IMR-90 (cell line): ENCODE measurements around the gene GIMAP1. TPM values are rescaled to one million over a fixed set of nuclear protein-coding genes. Genes with fewer than 3 reads are reported as not detected.

Experiments
- ATAC-seq: fragments of 200-7000 bp; cut with Tn5 transposase; 2 replicates; pipeline ENCODE4 v1.9.1; 2020; ENCODE audit warnings: low read depth, mild to moderate bottlenecking, moderate library complexity
- BruUV-seq: library from RNA; stranded (reverse); fragments of 400-500 nt; replicated peaks from 2 replicates; lab custom pipeline; 2021; lab: Mats Ljungman, UMichigan
- CTCF ChIA-PET: fragments of 300-600 bp; formaldehyde crosslinking; extraction: SDS; loops from one replicate; lab custom pipeline; 2021; ENCODE audit warnings: antibody characterized with exemption; lab: Yijun Ruan, JAX
- POLR2A ChIA-PET: fragments of 300-600 bp; sonication (Branson Sonifier 250); formaldehyde crosslinking; loops from one replicate; lab custom pipeline; 2022; ENCODE audit warnings: antibody characterized with exemption; ENCODE audit not compliant: unreplicated experiment; lab: Charles Lee
- DNase-seq: peaks from one replicate; pipeline ENCODE4 v3.0.0; 2013
- H2AFZ ChIP-seq: replicated peaks from 2 replicates; pipeline ENCODE3; 2013; ENCODE audit warnings: low read length, mild to moderate bottlenecking; ENCODE audit not compliant: poor library complexity
- H2AK5ac ChIP-seq: 2 replicates; pipeline ENCODE4 v1.6.1; 2013; ENCODE audit warnings: low read depth, low read length, inconsistent platforms
- H2AK9ac ChIP-seq: replicated peaks from 2 replicates; pipeline ENCODE3; 2013; ENCODE audit warnings: mild to moderate bottlenecking, low read depth, low read length, moderate library complexity; ENCODE audit not compliant: poor library complexity
- H2BK120ac ChIP-seq: 2 replicates; pipeline ENCODE4 v1.6.1; 2013; ENCODE audit warnings: low read depth, low read length, inconsistent platforms
- H2BK15ac ChIP-seq: 3 replicates; pipeline ENCODE4 v1.6.1; 2013; ENCODE audit warnings: low read depth, low read length, inconsistent platforms
- H2BK20ac ChIP-seq: 2 replicates; pipeline ENCODE4 v1.6.1; 2013; ENCODE audit warnings: low read depth, mild to moderate bottlenecking, inconsistent platforms, low read length, moderate library complexity
- H2BK5ac ChIP-seq: 2 replicates; pipeline ENCODE4 v1.6.1; 2013; ENCODE audit warnings: mild to moderate bottlenecking, low read depth, low read length, inconsistent platforms; ENCODE audit not compliant: poor library complexity, severe bottlenecking
- H3K14ac ChIP-seq: replicated peaks from 2 replicates; pipeline ENCODE4 v1.6.1; 2013; ENCODE audit warnings: low read depth, low read length, inconsistent platforms
- H3K18ac ChIP-seq: 2 replicates; pipeline ENCODE4 v1.6.1; 2013; ENCODE audit warnings: low read depth, low read length, control low read depth
- H3K23ac ChIP-seq: 2 replicates; pipeline ENCODE4 v1.6.1; 2013; ENCODE audit warnings: low read depth, low read length, inconsistent platforms
- H3K27ac ChIP-seq: 2 replicates; pipeline ENCODE4 v1.5.1; 2013; ENCODE audit warnings: mild to moderate bottlenecking, control low read depth, low read length; ENCODE audit not compliant: insufficient read depth
- H3K27me3 ChIP-seq: 2 replicates; pipeline ENCODE4 v1.6.1; 2013; ENCODE audit warnings: low read length; ENCODE audit not compliant: control insufficient read depth, insufficient read depth
- H3K36me3 ChIP-seq: 2 replicates; pipeline ENCODE4 v1.6.1; 2013; ENCODE audit warnings: low read length, mixed read lengths; ENCODE audit not compliant: control insufficient read depth, insufficient read depth
- H3K4ac ChIP-seq: 2 replicates; pipeline ENCODE4 v1.6.1; 2013; ENCODE audit warnings: low read depth, low read length, inconsistent platforms
- H3K4me1 ChIP-seq: 2 replicates; pipeline ENCODE4 v1.6.1; 2013; ENCODE audit warnings: low read length, mixed read lengths; ENCODE audit not compliant: control insufficient read depth, insufficient read depth
- H3K4me2 ChIP-seq: 2 replicates; pipeline ENCODE4 v1.6.1; 2013; ENCODE audit warnings: low read depth, mild to moderate bottlenecking, control low read depth, low read length, moderate library complexity
- H3K4me3 ChIP-seq: 2 replicates; pipeline ENCODE4 v1.5.1; 2013; ENCODE audit warnings: low read depth, mild to moderate bottlenecking, control low read depth, low read length, moderate library complexity; ENCODE audit not compliant: insufficient read depth
- H3K56ac ChIP-seq: 2 replicates; pipeline ENCODE4 v1.6.1; 2013; ENCODE audit warnings: low read length, inconsistent platforms; ENCODE audit not compliant: insufficient read depth; ENCODE audit errors: extremely low read depth
- H3K79me1 ChIP-seq, 2 experiments: 2 replicates each; pipeline ENCODE4 v1.6.1; 2013; ENCODE audit warnings: low read length in 2 of 2, inconsistent platforms in 1 of 2, low read depth in 1 of 2
- H3K9ac ChIP-seq: 2 replicates; pipeline ENCODE4 v1.6.1; 2013; ENCODE audit warnings: low read depth, low read length, control low read depth
- H3K9me1 ChIP-seq: 2 replicates; pipeline ENCODE4 v1.6.1; 2013; ENCODE audit warnings: low read length, inconsistent platforms; ENCODE audit not compliant: insufficient read depth
- H3K9me3 ChIP-seq: 2 replicates; pipeline ENCODE4 v1.6.1; 2013; ENCODE audit warnings: low read length; ENCODE audit not compliant: control insufficient read depth, insufficient read depth
- H4K20me1 ChIP-seq: 2 replicates; pipeline ENCODE4 v1.6.1; 2013; ENCODE audit warnings: low read length, inconsistent platforms; ENCODE audit not compliant: insufficient read depth
- H4K5ac ChIP-seq: 2 replicates; pipeline ENCODE4 v1.6.1; 2013; ENCODE audit warnings: mild to moderate bottlenecking, low read depth, low read length, control low read depth
- H4K8ac ChIP-seq, 2 experiments: 2 replicates each; pipeline ENCODE4 v1.6.1; 2013; ENCODE audit warnings: low read depth in 2 of 2, low read length in 2 of 2, control low read depth in 1 of 2, inconsistent platforms in 1 of 2
- H4K91ac ChIP-seq: 2 replicates; pipeline ENCODE4 v1.6.1; 2013; ENCODE audit warnings: low read depth, low read length, inconsistent platforms; ENCODE audit not compliant: insufficient read depth
- BHLHE40 ChIP-seq: fragments of 150-350 bp; IDR thresholded peaks from 2 replicates; pipeline ENCODE4 v1.6.1; 2016; ENCODE audit warnings: mild to moderate bottlenecking, low read depth, low read length
- CEBPB ChIP-seq: IDR thresholded peaks from 2 replicates; pipeline ENCODE4 v1.6.1; 2012; ENCODE audit warnings: low read depth, low read length, improper control_type of control experiment
- CHD1 ChIP-seq: IDR thresholded peaks from 2 replicates; pipeline ENCODE4 v1.6.1; 2012; ENCODE audit warnings: low read depth, low read length, improper control_type of control experiment
- FOS ChIP-seq: fragments of 150-350 bp; IDR thresholded peaks from 2 replicates; pipeline ENCODE4 v1.6.1; 2016; ENCODE audit warnings: low read depth, low read length
- MAFK ChIP-seq: IDR thresholded peaks from 2 replicates; pipeline ENCODE4 v1.6.1; 2012; ENCODE audit warnings: low read depth, low read length, improper control_type of control experiment
- MAZ ChIP-seq: IDR thresholded peaks from 2 replicates; pipeline ENCODE4 v1.6.1; 2012; ENCODE audit warnings: low read depth, mild to moderate bottlenecking, low read length, improper control_type of control experiment, moderate library complexity, borderline replicate concordance
- MXI1 ChIP-seq: IDR thresholded peaks from 2 replicates; pipeline ENCODE4 v1.6.1; 2012; ENCODE audit warnings: low read depth, mild to moderate bottlenecking, low read length, moderate library complexity, borderline replicate concordance
- NFE2L2 ChIP-seq: fragments of 150-350 bp; IDR thresholded peaks from 2 replicates; pipeline ENCODE4 v1.6.1; 2016; ENCODE audit warnings: low read depth, mild to moderate bottlenecking, low read length
- POLR2A ChIP-seq: IDR thresholded peaks from 2 replicates; pipeline ENCODE4 v1.6.1; 2012; ENCODE audit warnings: mild to moderate bottlenecking, low read depth, low read length
- RAD21 ChIP-seq: IDR thresholded peaks from 2 replicates; pipeline ENCODE4 v1.6.1; 2012; ENCODE audit warnings: low read length, improper control_type of control experiment
- RCOR1 ChIP-seq: IDR thresholded peaks from 2 replicates; pipeline ENCODE4 v1.6.1; 2012; ENCODE audit warnings: mild to moderate bottlenecking, low read length, improper control_type of control experiment; ENCODE audit not compliant: insufficient replicate concordance
- RFX5 ChIP-seq: IDR thresholded peaks from 2 replicates; pipeline ENCODE4 v1.8.0; 2012; ENCODE audit warnings: low read depth, mild to moderate bottlenecking, low read length, moderate library complexity
- SMC3 ChIP-seq: fragments of 150-350 bp; IDR thresholded peaks from 2 replicates; pipeline ENCODE4 v1.6.1; 2016; ENCODE audit warnings: low read depth, mild to moderate bottlenecking, antibody characterized with exemption, low read length, moderate library complexity
- WGBS, 2 experiments: methylation state at CpG; one replicate each; pipeline versions ENCODE4 v1.1.5 to v1.1.7; 2013; ENCODE audit warnings: missing lambda C conversion rate in 2 of 2; ENCODE audit not compliant: insufficient read length in 1 of 2; ENCODE audit errors: extremely low coverage in 2 of 2; 5-methylcytosine and 5-hydroxymethylcytosine counted together
- dilution Hi-C: fragments of 300-500 bp; cut with HindIII; formaldehyde crosslinking; loops from one replicate; pipeline ENCODE4 v1.14.3; 2018; ENCODE audit warnings: low sequenced_read_pairs; ENCODE audit not compliant: unreplicated experiment
- in situ Hi-C: fragments of 300-500 bp; cut with MboI; formaldehyde crosslinking; loops from 3 replicates; pipeline ENCODE4 v1.14.3; 2019; ENCODE audit warnings: low sequenced_read_pairs, inconsistent platforms, mixed read lengths
- intact Hi-C: fragments of 100-400 bp; cut with micrococcal nuclease; formaldehyde crosslinking; loops from 2 replicates; pipeline ENCODE4 v1.10.0; 2022
- polyA plus RNA-seq, 3 experiments: library from polyadenylated mRNA; depleted of rRNA; stranded (reverse); fragments of >200 nt; gene quantifications; 2 replicates each; pipeline ENCODE4 v1.2.3, GENCODE V29; 2012; ENCODE audit warnings: low replicate concordance in 1 of 3
- total RNA-seq: library from RNA; depleted of rRNA; stranded (reverse); fragments of >200 nt; gene quantifications from 2 replicates; pipeline ENCODE4 v1.2.3, GENCODE V29; 2012
- TF ChIP-seq, protein P1 (sequence below): fragments of 150-350 bp; IDR thresholded peaks from 2 replicates; pipeline ENCODE4 v1.6.1; 2017; ENCODE audit warnings: mild to moderate bottlenecking, antibody characterized with exemption, low read length, low read depth
- TF ChIP-seq, protein P2 (sequence below): fragments of 150-350 bp; IDR thresholded peaks from 2 replicates; pipeline ENCODE4 v1.6.1; 2016; ENCODE audit warnings: low read depth, mild to moderate bottlenecking, low read length, moderate library complexity, borderline replicate concordance
- TF ChIP-seq, protein P3 (sequence below): conservative IDR thresholded peaks from 2 replicates; pipeline ENCODE4 v1.5.1; 2012; ENCODE audit warnings: mild to moderate bottlenecking, low read depth, low read length, improper control_type of control experiment

The GIMAP1 gene
- total and polyA plus RNA-seq, 2 of the 4 experiments (the other 2 are of a cell fraction), result not detected

DNA sequence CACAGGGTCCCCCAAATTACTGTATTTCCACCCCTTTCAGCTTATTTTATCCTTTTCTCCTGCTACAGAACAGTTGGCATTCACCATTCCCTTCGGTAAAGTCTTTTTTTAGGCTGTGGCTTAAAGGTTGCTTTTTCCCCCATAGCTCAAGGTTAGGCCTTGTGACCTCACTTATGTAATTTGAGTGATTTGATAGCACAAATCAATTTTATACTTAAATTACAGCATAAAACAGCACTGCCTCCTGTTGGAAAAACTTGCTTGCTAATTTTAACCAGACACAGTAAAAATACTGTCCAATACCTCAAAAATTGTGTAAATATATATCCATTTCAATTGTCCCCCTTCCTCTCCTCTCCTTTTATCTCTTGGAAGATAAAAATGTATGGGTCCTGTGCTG lies 7.1 kb downstream of the GIMAP1 start:
- POLR2A ChIA-PET, result no interaction called here
- no peaks in the 10 kb centered on the region for H4K20me1 ChIP-seq
- no peak overlapping the region for H3K23ac ChIP-seq
- H4K8ac ChIP-seq, result no peak overlapping the region
- TF ChIP-seq NFE2L2 (no peak), FOS (no peak), RCOR1 (no peak), CHD1 (no peak), RAD21 (no peak), POLR2A (no peak), BHLHE40 (no peak), CEBPB (no peak), MAZ (no peak), MXI1 (no peak), SMC3 (no peak), MAFK (no peak), RFX5 (no peak)
- TF ChIP-seq, protein P1, sequence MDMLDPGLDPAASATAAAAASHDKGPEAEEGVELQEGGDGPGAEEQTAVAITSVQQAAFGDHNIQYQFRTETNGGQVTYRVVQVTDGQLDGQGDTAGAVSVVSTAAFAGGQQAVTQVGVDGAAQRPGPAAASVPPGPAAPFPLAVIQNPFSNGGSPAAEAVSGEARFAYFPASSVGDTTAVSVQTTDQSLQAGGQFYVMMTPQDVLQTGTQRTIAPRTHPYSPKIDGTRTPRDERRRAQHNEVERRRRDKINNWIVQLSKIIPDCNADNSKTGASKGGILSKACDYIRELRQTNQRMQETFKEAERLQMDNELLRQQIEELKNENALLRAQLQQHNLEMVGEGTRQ, result no peak
- TF ChIP-seq, protein P2, sequence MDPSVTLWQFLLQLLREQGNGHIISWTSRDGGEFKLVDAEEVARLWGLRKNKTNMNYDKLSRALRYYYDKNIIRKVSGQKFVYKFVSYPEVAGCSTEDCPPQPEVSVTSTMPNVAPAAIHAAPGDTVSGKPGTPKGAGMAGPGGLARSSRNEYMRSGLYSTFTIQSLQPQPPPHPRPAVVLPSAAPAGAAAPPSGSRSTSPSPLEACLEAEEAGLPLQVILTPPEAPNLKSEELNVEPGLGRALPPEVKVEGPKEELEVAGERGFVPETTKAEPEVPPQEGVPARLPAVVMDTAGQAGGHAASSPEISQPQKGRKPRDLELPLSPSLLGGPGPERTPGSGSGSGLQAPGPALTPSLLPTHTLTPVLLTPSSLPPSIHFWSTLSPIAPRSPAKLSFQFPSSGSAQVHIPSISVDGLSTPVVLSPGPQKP, result no peak
- TF ChIP-seq, protein P3, sequence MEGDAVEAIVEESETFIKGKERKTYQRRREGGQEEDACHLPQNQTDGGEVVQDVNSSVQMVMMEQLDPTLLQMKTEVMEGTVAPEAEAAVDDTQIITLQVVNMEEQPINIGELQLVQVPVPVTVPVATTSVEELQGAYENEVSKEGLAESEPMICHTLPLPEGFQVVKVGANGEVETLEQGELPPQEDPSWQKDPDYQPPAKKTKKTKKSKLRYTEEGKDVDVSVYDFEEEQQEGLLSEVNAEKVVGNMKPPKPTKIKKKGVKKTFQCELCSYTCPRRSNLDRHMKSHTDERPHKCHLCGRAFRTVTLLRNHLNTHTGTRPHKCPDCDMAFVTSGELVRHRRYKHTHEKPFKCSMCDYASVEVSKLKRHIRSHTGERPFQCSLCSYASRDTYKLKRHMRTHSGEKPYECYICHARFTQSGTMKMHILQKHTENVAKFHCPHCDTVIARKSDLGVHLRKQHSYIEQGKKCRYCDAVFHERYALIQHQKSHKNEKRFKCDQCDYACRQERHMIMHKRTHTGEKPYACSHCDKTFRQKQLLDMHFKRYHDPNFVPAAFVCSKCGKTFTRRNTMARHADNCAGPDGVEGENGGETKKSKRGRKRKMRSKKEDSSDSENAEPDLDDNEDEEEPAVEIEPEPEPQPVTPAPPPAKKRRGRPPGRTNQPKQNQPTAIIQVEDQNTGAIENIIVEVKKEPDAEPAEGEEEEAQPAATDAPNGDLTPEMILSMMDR, result no peak
- H3K4me1 ChIP-seq, result no peaks in the 10 kb centered on the region
- H3K9ac ChIP-seq, result no peak overlapping the region
- no peak overlapping the region for H3K4ac ChIP-seq
- H3K79me1 ChIP-seq, result no peaks in the 10 kb centered on the region
- no peaks in the 10 kb centered on the region for H3K9me1 ChIP-seq
- ATAC-seq (no peak), DNase-seq (no peak)
- no peak overlapping the region for H2AK9ac ChIP-seq
- H3K4me3 ChIP-seq, result no peak overlapping the region
- H3K9me3 ChIP-seq, result no peaks in the 10 kb centered on the region
- H3K27me3 ChIP-seq, result no peaks in the 10 kb centered on the region
- no peak overlapping the region for H2BK15ac ChIP-seq
- in situ Hi-C loops (no loop called here), dilution Hi-C loops (no loop called here), intact Hi-C loops (no loop called here)
- no peak overlapping the region for H2BK5ac ChIP-seq
- no peak overlapping the region for H2BK120ac ChIP-seq
- H3K36me3 ChIP-seq, result no peaks in the 10 kb centered on the region
- H3K18ac ChIP-seq, result no peak overlapping the region
- no peak overlapping the region for H4K5ac ChIP-seq
- H2AFZ ChIP-seq, result no peak overlapping the region
- no peak overlapping the region for H3K27ac ChIP-seq
- CTCF ChIA-PET, result no interaction called here
- no peak overlapping the region for H2AK5ac ChIP-seq
- H4K91ac ChIP-seq, result no peak overlapping the region
- H3K4me2 ChIP-seq, result no peak overlapping the region
- no peak overlapping the region for H3K56ac ChIP-seq
- no peak overlapping the region for H3K14ac ChIP-seq
- no CpG with 5 or more reads among the region's 1 CpG for WGBS, 2 experiments
- BruUV-seq, result no TSS peak
- no peak overlapping the region for H2BK20ac ChIP-seq
